ENCODE measurements around the gene STK32B. TPM values are rescaled to one million over a fixed set of nuclear protein-coding genes. Genes with fewer than 3 reads are reported as not detected.
"Not testable (repeated sequence)": the region's sequence is repeated elsewhere in the genome, so short reads cannot be mapped to it uniquely, and the experiment has no call there.

Gene STK32B
- total RNA-seq, 1 experiment from 2014 or later: 11.6 TPM

GRCh38 chr4:5003918-5004317 is 47.4 kb upstream of the STK32B start:
- H3K36me3 ChIP-seq (ENCODE audit: control insufficient read depth, insufficient read depth, low read length): no peaks in the 10 kb centered on the region
- no peak overlapping the region for H3K4me3 ChIP-seq (ENCODE audit: low read depth in 2 of 2, low read length in 2 of 2)
- ChIA-PET POLR2A (no interaction called here), CTCF (no interaction called here)
- DNase-seq (ENCODE audit: low read depth, low spot score) (no peak), ATAC-seq (no peak)
- H3K9me3 ChIP-seq (ENCODE audit: control insufficient read depth, insufficient read depth, low read depth, low read length): no peaks in the 10 kb centered on the region
- TF ChIP-seq CTCF (IDR thresholded peaks at IDR 0.05): no peak
- BruUV-seq (replicated peaks): no TSS peak
- H3K4me1 ChIP-seq (ENCODE audit: control insufficient read depth, insufficient read depth, low read length): no peaks in the 10 kb centered on the region
- H3K27ac ChIP-seq (ENCODE audit: low read length): no peak overlapping the region
- intact Hi-C loops (cut with micrococcal nuclease; ENCODE audit: unreplicated experiment): no loop called here
- in situ Hi-C loops (cut with HindIII; ENCODE audit: low pct_unique_long_range_greater_than_20kb, low sequenced_read_pairs): no loop called here
- no peaks in the 10 kb centered on the region for H3K27me3 ChIP-seq (ENCODE audit: control insufficient read depth, insufficient read depth, low read length)

GRCh38 chr4:5004496-5004895 is 46.8 kb upstream of the STK32B start:
- Histone ChIP-seq H3K36me3 (ENCODE audit: control insufficient read depth, insufficient read depth, low read length) (no peaks in the 10 kb centered on the region), H3K4me3 (ENCODE audit: low read depth in 2 of 2, low read length in 2 of 2) (no peak overlapping the region), H3K4me1 (ENCODE audit: control insufficient read depth, insufficient read depth, low read length) (no peaks in the 10 kb centered on the region), H3K27me3 (ENCODE audit: control insufficient read depth, insufficient read depth, low read length) (no peaks in the 10 kb centered on the region), H3K9me3 (ENCODE audit: control insufficient read depth, insufficient read depth, low read depth, low read length) (no peaks in the 10 kb centered on the region), H3K27ac (ENCODE audit: low read length) (no peak overlapping the region)
- CTCF ChIA-PET: interaction anchor here (0.8 kb wide), 1 partner anchor 300 kb away, joined by 3 read pairs; no protein-coding TSS in a partner anchor
- no TSS peak for BruUV-seq (replicated peaks)
- in situ Hi-C loops (cut with HindIII; ENCODE audit: low pct_unique_long_range_greater_than_20kb, low sequenced_read_pairs) (no loop called here), intact Hi-C loops (cut with micrococcal nuclease; ENCODE audit: unreplicated experiment) (no loop called here)
- no peak for ATAC-seq
- TF ChIP-seq CTCF (IDR thresholded peaks at IDR 0.05): no peak
- TF ChIP-seq REST (IDR thresholded peaks at IDR 0.05; ENCODE audit: insufficient read depth in 1 of 2, low read depth in 2 of 2, low read length in 1 of 2): no peak
- no peak for TF ChIP-seq TCF7L2 (IDR thresholded peaks at IDR 0.05; ENCODE audit: low read depth, low read length)
- TF ChIP-seq SIN3A (IDR thresholded peaks at IDR 0.05; ENCODE audit: borderline replicate concordance, insufficient read depth, low read depth, low read length): no peak
- no peak for TF ChIP-seq POLR2AphosphoS5 (IDR thresholded peaks at IDR 0.05; ENCODE audit: low read depth, low read length)
- no peak for DNase-seq (ENCODE audit: low read depth, low spot score)
- POLR2A ChIA-PET: no interaction called here

- intact Hi-C loops (cut with micrococcal nuclease; ENCODE audit: unreplicated experiment); H3K9me3 ChIP-seq (ENCODE audit: control insufficient read depth, insufficient read depth, low read depth, low read length); DNase-seq (ENCODE audit: low read depth, low spot score); H3K4me1 ChIP-seq (ENCODE audit: control insufficient read depth, insufficient read depth, low read length); ATAC-seq; in situ Hi-C loops (cut with HindIII; ENCODE audit: low pct_unique_long_range_greater_than_20kb, low sequenced_read_pairs); H3K27me3 ChIP-seq (ENCODE audit: control insufficient read depth, insufficient read depth, low read length); H3K36me3 ChIP-seq (ENCODE audit: control insufficient read depth, insufficient read depth, low read length); POLR2A ChIA-PET; H3K4me3 ChIP-seq (ENCODE audit: low read depth in 2 of 2, low read length in 2 of 2); BruUV-seq (replicated peaks); H3K27ac ChIP-seq (ENCODE audit: low read length): not testable (repeated sequence)
- CTCF ChIA-PET: interaction anchor here (0.8 kb wide), 1 partner anchor 63 kb away, joined by 7 read pairs; no protein-coding TSS in a partner anchor
These were observed 44.3 kb upstream of the STK32B start for GRCh38 chr4:5006932-5007331.

Measured in Panc1 (cell line).